ENCODE data around the gene RPL23. TPM values are rescaled to one million over a fixed set of nuclear protein-coding genes. Genes with fewer than 3 reads are reported as not detected.

The RPL23 gene
- total and polyA plus RNA-seq, 10 of the 15 experiments (the other 5 are each of a cell fraction or from before 2014, with no cell fraction given), result 2,200 to 4,821 (median 3,043) TPM

DNA sequence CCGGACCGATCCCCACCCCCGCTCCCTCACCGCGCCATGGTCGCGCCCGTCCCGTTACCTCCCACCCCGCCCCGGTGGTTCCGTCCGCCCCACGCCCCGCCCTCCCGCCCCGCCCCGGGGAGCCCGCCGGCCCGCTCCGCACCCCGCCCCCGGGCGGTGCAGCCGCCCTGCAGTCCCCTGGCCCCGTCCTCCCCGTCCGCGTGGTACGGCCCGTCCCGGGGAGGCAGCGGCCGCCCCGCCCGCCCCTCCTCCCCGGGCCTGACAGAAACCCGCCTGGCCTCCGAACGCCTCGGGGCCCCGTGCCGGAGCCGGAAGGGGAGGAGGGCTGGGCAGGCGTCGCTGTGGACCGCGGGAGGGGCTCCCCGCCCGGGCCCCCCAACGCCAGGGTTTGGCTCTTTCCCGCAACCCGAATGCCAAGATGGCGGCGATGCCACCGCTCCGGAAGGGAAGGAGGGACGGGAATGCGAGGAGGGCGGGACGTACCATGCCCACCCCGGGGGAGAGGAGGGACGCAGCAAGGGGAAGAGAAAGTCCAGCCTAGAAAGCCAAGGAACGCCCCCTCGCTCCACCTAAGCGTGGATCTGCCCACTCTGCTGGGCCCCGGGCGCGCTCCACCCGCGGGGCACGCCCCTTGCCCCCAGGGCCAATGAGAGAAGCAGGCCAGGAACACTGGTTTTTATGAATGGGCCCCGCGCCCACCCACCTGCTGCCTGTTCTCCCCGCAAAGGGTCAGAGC, 53.9 kb downstream of the RPL23 start, which contains the start of gene PIP4K2B (continued):
- TF ChIP-seq, protein P1, sequence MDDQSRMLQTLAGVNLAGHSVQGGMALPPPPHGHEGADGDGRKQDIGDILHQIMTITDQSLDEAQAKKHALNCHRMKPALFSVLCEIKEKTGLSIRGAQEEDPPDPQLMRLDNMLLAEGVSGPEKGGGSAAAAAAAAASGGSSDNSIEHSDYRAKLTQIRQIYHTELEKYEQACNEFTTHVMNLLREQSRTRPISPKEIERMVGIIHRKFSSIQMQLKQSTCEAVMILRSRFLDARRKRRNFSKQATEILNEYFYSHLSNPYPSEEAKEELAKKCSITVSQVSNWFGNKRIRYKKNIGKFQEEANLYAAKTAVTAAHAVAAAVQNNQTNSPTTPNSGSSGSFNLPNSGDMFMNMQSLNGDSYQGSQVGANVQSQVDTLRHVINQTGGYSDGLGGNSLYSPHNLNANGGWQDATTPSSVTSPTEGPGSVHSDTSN (IDR thresholded peaks at IDR 0.05; ENCODE audit: insufficient replicate concordance, low read depth, low read length), result peak; percentile 1
- no peak for TF ChIP-seq CBX5 (IDR thresholded peaks at IDR 0.05; ENCODE audit: low read depth)
- TF ChIP-seq RCOR1 (conservative IDR thresholded peaks at IDR 0.05; ENCODE audit: low read depth, low read length), result no peak
- peak; percentile 46 for TF ChIP-seq GATAD2B (conservative IDR thresholded peaks at IDR 0.05; ENCODE audit: low read depth)
- TF ChIP-seq, protein P2, sequence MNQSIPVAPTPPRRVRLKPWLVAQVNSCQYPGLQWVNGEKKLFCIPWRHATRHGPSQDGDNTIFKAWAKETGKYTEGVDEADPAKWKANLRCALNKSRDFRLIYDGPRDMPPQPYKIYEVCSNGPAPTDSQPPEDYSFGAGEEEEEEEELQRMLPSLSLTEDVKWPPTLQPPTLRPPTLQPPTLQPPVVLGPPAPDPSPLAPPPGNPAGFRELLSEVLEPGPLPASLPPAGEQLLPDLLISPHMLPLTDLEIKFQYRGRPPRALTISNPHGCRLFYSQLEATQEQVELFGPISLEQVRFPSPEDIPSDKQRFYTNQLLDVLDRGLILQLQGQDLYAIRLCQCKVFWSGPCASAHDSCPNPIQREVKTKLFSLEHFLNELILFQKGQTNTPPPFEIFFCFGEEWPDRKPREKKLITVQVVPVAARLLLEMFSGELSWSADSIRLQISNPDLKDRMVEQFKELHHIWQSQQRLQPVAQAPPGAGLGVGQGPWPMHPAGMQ (IDR thresholded peaks at IDR 0.05; ENCODE audit: borderline replicate concordance), result no peak
- TF ChIP-seq TBL1XR1 (IDR thresholded peaks at IDR 0.05; ENCODE audit: low read depth, low read length), result no peak
- 0 out of 2 replicates have a peak, but pooled peaks have one; percentile 62 for TF ChIP-seq GABPA (IDR thresholded peaks at IDR 0.05; ENCODE audit: low read depth)
- no peak for TF ChIP-seq ETV6 (conservative IDR thresholded peaks at IDR 0.05 in 1 of 2, IDR thresholded peaks at IDR 0.05 in 1 of 2; ENCODE audit: borderline replicate concordance in 1 of 2, low read depth in 1 of 2)
- TF ChIP-seq MTA3 (IDR thresholded peaks at IDR 0.05; ENCODE audit: borderline replicate concordance, low read length), result no peak; the same call in 1 of the 2 replicates
- no peak for TF ChIP-seq ZNF24 (IDR thresholded peaks at IDR 0.05)
- TF ChIP-seq MYB (IDR thresholded peaks at IDR 0.05; ENCODE audit: borderline replicate concordance, low read depth, low read length), result no peak
- TF ChIP-seq NR2C2 (IDR thresholded peaks at IDR 0.05; ENCODE audit: borderline replicate concordance, control insufficient read depth, insufficient read length, low read depth), result no peak
- no peak; the same call in 1 of the 2 replicates for TF ChIP-seq NKRF (conservative IDR thresholded peaks at IDR 0.05)
- 0 out of 2 replicates have a peak, but pooled peaks have one; percentile 29 for TF ChIP-seq ZBED1 (IDR thresholded peaks at IDR 0.05; ENCODE audit: borderline replicate concordance)
- TF ChIP-seq RAD51 (IDR thresholded peaks at IDR 0.05), result no peak
- TF ChIP-seq, protein P3, sequence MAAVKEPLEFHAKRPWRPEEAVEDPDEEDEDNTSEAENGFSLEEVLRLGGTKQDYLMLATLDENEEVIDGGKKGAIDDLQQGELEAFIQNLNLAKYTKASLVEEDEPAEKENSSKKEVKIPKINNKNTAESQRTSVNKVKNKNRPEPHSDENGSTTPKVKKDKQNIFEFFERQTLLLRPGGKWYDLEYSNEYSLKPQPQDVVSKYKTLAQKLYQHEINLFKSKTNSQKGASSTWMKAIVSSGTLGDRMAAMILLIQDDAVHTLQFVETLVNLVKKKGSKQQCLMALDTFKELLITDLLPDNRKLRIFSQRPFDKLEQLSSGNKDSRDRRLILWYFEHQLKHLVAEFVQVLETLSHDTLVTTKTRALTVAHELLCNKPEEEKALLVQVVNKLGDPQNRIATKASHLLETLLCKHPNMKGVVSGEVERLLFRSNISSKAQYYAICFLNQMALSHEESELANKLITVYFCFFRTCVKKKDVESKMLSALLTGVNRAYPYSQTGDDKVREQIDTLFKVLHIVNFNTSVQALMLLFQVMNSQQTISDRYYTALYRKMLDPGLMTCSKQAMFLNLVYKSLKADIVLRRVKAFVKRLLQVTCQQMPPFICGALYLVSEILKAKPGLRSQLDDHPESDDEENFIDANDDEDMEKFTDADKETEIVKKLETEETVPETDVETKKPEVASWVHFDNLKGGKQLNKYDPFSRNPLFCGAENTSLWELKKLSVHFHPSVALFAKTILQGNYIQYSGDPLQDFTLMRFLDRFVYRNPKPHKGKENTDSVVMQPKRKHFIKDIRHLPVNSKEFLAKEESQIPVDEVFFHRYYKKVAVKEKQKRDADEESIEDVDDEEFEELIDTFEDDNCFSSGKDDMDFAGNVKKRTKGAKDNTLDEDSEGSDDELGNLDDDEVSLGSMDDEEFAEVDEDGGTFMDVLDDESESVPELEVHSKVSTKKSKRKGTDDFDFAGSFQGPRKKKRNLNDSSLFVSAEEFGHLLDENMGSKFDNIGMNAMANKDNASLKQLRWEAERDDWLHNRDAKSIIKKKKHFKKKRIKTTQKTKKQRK (IDR thresholded peaks at IDR 0.05; ENCODE audit: low read depth, low read length), result no peak
- peak; percentile 98 for TF ChIP-seq KLF5 (IDR thresholded peaks at IDR 0.05; ENCODE audit: partially characterized antibody)
- no peak; the same call in 1 of the 2 replicates for TF ChIP-seq NRF1 (conservative IDR thresholded peaks at IDR 0.05; ENCODE audit: low read depth, low read length)
- no peak for TF ChIP-seq MEF2A (IDR thresholded peaks at IDR 0.05; ENCODE audit: insufficient read depth, low read depth, low read length)

Measured in GM12878 (cell line).